GM12874 (cell line): ENCODE results near the gene TPGS2.

Source experiments
- TF ChIP-seq, protein P1 (sequence below): IDR thresholded peaks from 2 replicates; pipeline ENCODE4 v1.5.1; 2011; ENCODE audit warnings: low read depth, mild to moderate bottlenecking, control low read depth, low read length, moderate library complexity; ENCODE audit not compliant: insufficient read depth

The TPGS2 gene

DNA sequence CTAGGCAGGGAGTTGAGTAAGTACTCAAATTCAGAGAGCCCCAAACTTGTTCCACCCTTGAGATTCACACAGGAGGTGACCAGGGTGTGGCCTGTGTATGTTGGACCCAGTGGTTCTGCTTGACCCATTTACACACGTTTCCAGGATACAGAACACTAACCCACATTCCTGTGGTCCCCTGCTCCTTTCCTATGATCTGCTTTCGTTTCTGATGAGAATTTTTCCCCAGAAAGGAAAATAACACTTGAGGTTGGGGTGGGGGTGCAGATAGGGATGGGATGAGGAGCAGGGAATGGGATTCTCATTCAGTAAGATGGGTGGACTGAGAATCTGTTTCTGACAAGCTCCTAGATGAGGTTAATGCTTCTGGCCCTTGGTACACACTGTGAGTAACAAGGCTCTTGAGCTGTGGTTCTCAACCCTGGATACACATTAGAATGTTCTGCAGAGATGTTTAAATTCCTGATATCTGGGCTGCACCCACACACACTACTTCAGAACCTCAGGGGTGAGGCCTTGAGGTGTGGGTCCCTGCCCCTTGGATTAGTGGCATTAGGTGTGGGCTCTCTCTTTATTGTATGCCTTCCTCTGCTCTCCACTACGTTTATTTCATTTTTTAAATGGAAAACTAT lies 58.4 kb downstream of the TPGS2 start:
- TF ChIP-seq, protein P1, sequence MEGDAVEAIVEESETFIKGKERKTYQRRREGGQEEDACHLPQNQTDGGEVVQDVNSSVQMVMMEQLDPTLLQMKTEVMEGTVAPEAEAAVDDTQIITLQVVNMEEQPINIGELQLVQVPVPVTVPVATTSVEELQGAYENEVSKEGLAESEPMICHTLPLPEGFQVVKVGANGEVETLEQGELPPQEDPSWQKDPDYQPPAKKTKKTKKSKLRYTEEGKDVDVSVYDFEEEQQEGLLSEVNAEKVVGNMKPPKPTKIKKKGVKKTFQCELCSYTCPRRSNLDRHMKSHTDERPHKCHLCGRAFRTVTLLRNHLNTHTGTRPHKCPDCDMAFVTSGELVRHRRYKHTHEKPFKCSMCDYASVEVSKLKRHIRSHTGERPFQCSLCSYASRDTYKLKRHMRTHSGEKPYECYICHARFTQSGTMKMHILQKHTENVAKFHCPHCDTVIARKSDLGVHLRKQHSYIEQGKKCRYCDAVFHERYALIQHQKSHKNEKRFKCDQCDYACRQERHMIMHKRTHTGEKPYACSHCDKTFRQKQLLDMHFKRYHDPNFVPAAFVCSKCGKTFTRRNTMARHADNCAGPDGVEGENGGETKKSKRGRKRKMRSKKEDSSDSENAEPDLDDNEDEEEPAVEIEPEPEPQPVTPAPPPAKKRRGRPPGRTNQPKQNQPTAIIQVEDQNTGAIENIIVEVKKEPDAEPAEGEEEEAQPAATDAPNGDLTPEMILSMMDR: no peak

DNA sequence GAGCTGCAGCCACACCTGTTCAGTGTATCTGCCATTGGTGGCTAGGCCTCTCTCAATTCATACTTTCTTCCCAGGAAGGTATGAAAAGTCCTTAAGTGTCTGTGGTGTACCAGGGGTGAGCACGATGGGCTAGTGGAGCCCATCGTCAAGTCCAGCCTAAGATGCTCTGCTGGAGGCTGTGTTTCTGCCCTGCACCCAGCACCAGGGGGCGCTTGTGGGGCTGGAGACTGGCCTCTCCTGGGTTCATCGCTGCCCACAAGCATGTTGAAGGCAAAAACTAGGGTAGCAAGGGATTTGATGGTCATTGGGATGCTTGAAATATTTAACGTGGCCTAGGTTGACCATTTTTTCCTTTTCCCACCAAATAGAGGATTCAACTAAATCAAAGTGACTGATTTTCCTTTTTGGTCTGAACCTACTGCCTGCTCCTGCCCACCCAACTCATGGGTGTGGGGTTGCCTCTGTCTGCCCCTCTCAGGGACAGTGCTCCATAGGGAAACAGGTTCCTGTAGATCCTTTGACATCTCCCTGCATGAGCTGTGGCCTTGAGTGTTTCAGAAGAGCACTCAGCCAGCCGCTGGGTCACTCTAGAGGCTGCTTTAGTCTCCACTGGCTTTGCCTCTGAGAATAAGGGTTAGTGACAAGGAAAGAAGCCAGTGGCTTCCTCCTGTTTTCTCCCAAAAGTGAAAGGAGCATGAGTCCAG lies 59.0 kb downstream of the TPGS2 start:
- TF ChIP-seq, protein P1: peak; percentile 53; the same call in 1 of the 2 replicates

DNA sequence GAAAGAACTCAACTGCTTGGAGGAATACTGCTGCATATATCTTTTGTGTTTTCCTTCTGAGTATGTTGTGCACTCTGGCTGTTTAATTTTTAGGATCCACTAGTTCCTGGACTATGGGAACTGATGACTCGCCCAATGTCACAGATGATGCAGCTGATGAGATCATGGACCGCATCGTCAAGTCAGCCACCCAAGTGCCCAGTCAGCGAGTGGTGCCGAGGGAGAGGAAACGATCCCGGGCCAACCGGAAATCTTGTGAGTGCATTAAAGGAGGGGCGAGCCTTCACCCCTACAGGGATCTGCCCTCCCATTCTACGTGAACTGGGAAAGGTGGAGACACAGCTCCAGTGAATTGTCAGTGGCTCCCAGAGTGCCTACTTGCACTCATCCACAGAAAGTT lies 59.6 kb downstream of the TPGS2 start:
- TF ChIP-seq, protein P1: no peak

DNA sequence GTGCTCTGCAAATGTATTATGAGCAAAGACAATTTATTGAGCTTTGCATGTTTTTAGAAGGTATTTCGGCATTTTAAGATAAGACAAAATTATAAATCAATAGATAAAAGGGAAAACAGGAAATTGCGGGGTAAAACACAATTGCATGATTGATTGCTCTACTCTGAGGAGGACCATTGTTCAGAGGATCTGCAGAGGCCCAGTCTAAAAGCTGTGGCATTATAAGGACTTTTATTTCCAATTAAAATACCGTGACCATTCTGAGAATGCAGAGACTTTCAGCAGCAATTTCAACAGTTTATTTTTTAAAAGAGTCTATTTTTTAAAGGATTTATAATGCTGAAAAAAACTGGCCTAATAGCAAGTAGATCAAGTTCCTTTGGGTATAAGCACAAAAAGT lies 62.0 kb downstream of the TPGS2 start:
- TF ChIP-seq, protein P1: no peak

DNA sequence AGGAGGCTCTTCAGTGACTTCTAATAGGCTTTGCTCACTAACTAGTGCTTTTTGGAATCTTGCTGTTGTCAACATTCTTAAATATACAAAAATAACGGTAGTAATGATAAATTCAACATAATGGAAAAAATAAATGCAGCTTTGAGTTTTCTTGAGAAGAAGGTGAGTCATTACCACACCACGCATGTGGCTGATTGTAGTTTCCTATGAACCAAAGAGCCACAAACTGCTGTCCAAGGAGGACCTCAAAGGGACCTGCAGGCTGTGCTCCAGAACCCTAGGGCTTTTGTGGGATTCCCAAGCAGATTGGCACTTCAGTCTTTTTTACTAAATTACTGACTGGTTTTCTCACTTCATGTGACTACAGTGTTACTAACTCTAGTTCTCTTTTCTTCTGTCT lies 66.7 kb downstream of the TPGS2 start:
- TF ChIP-seq, protein P1: no peak

DNA sequence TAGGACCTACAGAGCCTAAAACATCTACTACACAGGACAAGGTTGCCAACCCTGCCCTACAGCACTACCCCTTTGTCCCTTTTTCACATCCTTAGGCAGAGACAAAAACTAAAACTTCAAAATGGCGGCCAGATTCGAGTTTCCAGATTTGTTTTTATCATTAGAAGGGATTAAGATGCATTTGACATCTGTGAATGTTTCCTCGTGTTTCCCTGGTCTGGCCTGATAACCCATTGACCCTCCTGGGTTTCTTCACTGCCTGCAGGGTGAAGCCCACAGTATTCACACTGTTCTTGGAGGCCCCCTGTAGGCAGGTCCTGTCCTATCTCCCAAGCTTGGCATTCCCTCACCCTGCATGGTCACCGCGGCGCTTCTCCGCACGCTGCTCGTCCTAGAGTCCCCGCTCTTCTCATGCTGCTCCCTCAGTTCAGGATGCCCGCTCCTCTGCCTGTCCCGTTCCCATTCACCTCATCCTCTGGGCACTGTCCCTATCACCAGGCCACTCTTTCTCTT lies 67.6 kb downstream of the TPGS2 start:
- TF ChIP-seq, protein P1: 0 out of 2 replicates have a peak, but pooled peaks have one; percentile 12

DNA sequence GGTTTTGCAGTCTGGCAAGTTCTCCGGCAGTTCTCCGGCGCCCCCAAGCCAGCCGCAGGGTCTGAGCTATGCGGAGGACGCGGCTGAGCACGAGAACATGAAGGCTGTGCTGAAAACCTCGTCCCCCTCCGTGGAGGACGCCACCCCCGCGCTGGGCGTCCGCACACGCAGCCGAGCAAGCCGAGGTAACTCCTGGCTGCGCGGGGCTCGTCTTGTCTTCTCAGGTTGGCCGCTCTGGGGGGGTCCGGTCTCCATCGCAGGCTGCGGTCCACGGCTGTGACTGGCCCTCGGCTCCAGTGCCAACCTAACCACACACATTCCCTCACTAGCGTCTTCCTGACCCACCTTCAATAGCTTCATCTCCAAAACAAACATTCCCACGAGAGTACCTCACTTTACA lies 68.2 kb downstream of the TPGS2 start:
- TF ChIP-seq, protein P1: no peak
